Parathyroid adenoma (tissue), 2 donors: ENCODE data around the gene MTUS2.

Experiments used
- H2AFZ ChIP-seq: fragments of 300-600 bp; sonication (generic); one replicate; pipeline ENCODE4 v1.7.0; 2017; ENCODE audit warnings: antibody characterized with exemption, mild to moderate bottlenecking
- H3K27ac ChIP-seq: fragments of 300-600 bp; sonication (generic); one replicate; pipeline ENCODE4 v1.7.0; 2017
- H3K27me3 ChIP-seq: fragments of 300-600 bp; sonication (generic); one replicate; pipeline ENCODE4 v1.7.0; 2017; ENCODE audit warnings: low read length; ENCODE audit not compliant: control insufficient read depth, insufficient read depth
- H3K36me3 ChIP-seq: fragments of 300-600 bp; sonication (generic); one replicate; pipeline ENCODE4 v1.7.0; 2017; ENCODE audit warnings: low read length; ENCODE audit not compliant: control insufficient read depth, insufficient read depth
- H3K4me1 ChIP-seq: fragments of 300-600 bp; sonication (generic); one replicate; pipeline ENCODE4 v1.7.0; 2017; ENCODE audit warnings: control low read depth
- H3K4me2 ChIP-seq: fragments of 300-600 bp; sonication (generic); one replicate; pipeline ENCODE4 v1.7.0; 2017; ENCODE audit warnings: low read length
- H3K4me3 ChIP-seq: fragments of 300-600 bp; sonication (generic); one replicate; pipeline ENCODE4 v1.7.0; 2017; ENCODE audit warnings: low read depth, low read length
- H3K79me2 ChIP-seq: fragments of 300-600 bp; sonication (generic); one replicate; pipeline ENCODE4 v1.7.0; 2017; ENCODE audit warnings: control low read depth
- H3K9ac ChIP-seq: fragments of 300-600 bp; sonication (generic); one replicate; pipeline ENCODE4 v1.7.0; 2017; ENCODE audit warnings: mild to moderate bottlenecking
- H3K9me3 ChIP-seq: fragments of 300-600 bp; sonication (generic); one replicate; pipeline ENCODE4 v1.7.0; 2017; ENCODE audit warnings: low read length; ENCODE audit not compliant: control insufficient read depth
- TF ChIP-seq, protein P1 (sequence below): fragments of 300-600 bp; sonication (generic); IDR thresholded peaks from one replicate; pipeline ENCODE4 v1.7.0; 2017; ENCODE audit warnings: antibody characterized with exemption, mild to moderate bottlenecking
- donor health status: primary hyperparathyroidism.

MTUS2 gene

DNA sequence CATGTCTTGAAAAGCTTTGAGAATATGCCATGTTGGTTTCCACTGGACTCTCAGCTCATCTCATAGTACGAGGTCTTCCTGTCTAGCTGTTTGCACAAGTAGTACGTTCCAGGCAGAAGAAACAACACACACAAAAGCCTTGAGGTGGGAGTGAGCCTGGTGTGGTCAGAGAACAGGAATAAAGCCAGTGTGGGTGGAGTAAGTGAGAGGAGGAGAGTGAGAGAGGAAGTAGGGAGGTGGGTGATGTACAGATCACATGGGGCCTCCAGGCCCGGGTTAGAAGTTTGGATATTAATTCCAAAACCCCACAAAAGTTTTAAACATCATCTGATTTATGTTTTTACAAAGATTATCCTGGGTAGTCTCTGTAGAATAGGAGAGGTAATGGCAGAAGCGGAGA lies 230.6 kb downstream of the MTUS2 start:
- no peaks in the 10 kb centered on the region for H3K27me3 ChIP-seq
- H3K79me2 ChIP-seq: no peaks in the 10 kb centered on the region
- no peaks in the 10 kb centered on the region for H3K9me3 ChIP-seq
- H3K27ac ChIP-seq: no peak overlapping the region
- no peak overlapping the region for H3K4me2 ChIP-seq
- no peaks in the 10 kb centered on the region for H3K36me3 ChIP-seq
- no peaks in the 10 kb centered on the region for H3K4me1 ChIP-seq
- no peak overlapping the region for H3K9ac ChIP-seq
- TF ChIP-seq, protein P1, sequence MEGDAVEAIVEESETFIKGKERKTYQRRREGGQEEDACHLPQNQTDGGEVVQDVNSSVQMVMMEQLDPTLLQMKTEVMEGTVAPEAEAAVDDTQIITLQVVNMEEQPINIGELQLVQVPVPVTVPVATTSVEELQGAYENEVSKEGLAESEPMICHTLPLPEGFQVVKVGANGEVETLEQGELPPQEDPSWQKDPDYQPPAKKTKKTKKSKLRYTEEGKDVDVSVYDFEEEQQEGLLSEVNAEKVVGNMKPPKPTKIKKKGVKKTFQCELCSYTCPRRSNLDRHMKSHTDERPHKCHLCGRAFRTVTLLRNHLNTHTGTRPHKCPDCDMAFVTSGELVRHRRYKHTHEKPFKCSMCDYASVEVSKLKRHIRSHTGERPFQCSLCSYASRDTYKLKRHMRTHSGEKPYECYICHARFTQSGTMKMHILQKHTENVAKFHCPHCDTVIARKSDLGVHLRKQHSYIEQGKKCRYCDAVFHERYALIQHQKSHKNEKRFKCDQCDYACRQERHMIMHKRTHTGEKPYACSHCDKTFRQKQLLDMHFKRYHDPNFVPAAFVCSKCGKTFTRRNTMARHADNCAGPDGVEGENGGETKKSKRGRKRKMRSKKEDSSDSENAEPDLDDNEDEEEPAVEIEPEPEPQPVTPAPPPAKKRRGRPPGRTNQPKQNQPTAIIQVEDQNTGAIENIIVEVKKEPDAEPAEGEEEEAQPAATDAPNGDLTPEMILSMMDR: no peak
- no peak overlapping the region for H3K4me3 ChIP-seq
- H2AFZ ChIP-seq: no peak overlapping the region

- no peaks in the 10 kb centered on the region for H3K4me1 ChIP-seq
- no peaks in the 10 kb centered on the region for H3K79me2 ChIP-seq
- no peaks in the 10 kb centered on the region for H3K27me3 ChIP-seq
- no peak overlapping the region for H3K4me3 ChIP-seq
- TF ChIP-seq, protein P1: no peak
- no peaks in the 10 kb centered on the region for H3K36me3 ChIP-seq
- no peak overlapping the region for H3K27ac ChIP-seq
- no peak overlapping the region for H3K4me2 ChIP-seq
- H3K9me3 ChIP-seq: no peaks in the 10 kb centered on the region
- no peak overlapping the region for H3K9ac ChIP-seq
- H2AFZ ChIP-seq: no peak overlapping the region
Observed at GRCh38 chr13:29059800-29060199, 239.7 kb downstream of the MTUS2 start.

DNA sequence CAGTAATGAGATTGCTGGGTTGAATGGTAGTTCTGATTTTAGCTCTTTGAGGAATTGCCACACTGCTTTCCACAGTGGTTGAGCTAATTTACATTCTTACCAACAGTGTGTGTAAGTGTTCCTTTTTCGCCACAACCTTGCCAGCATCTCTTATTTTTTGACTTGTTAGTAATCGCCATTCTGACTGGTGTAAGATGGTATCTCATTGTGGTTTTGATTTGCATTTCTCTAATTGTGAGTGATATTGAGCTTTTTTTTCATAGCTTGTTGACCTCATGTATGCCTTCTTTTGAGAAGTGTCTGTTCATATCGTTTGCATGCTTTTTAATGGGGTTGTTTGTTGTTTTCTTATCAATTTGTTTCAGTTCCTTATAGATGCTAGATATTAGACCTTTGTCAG lies 245.0 kb downstream of the MTUS2 start:
- H3K4me3 ChIP-seq: no peak overlapping the region
- no peaks in the 10 kb centered on the region for H3K79me2 ChIP-seq
- no peak overlapping the region for H3K4me2 ChIP-seq
- no peaks in the 10 kb centered on the region for H3K27me3 ChIP-seq
- no peak overlapping the region for H3K9ac ChIP-seq
- H2AFZ ChIP-seq: no peak overlapping the region
- H3K4me1 ChIP-seq: no peaks in the 10 kb centered on the region
- TF ChIP-seq, protein P1: no peak
- H3K27ac ChIP-seq: no peak overlapping the region
- no peaks in the 10 kb centered on the region for H3K9me3 ChIP-seq
- no peaks in the 10 kb centered on the region for H3K36me3 ChIP-seq

GRCh38 chr13:29067306-29067945 lies 247.3 kb downstream of the MTUS2 start:
- Histone ChIP-seq H3K4me2 (no peak overlapping the region), H3K27me3 (no peaks in the 10 kb centered on the region), H3K36me3 (no peaks in the 10 kb centered on the region), H3K9ac (no peak overlapping the region), H3K27ac (no peak overlapping the region), H2AFZ (no peak overlapping the region), H3K9me3 (no peaks in the 10 kb centered on the region), H3K4me1 (no peaks in the 10 kb centered on the region), H3K4me3 (no peak overlapping the region), H3K79me2 (no peaks in the 10 kb centered on the region)
- TF ChIP-seq, protein P1: no peak

GRCh38 chr13:29073755-29074154 lies 253.6 kb downstream of the MTUS2 start:
- TF ChIP-seq, protein P1: no peak
- H2AFZ ChIP-seq: no peak overlapping the region
- H3K36me3 ChIP-seq: no peaks in the 10 kb centered on the region
- no peak overlapping the region for H3K9ac ChIP-seq
- H3K4me2 ChIP-seq: no peak overlapping the region
- no peak overlapping the region for H3K4me3 ChIP-seq
- H3K4me1 ChIP-seq: no peaks in the 10 kb centered on the region
- no peaks in the 10 kb centered on the region for H3K27me3 ChIP-seq
- H3K79me2 ChIP-seq: no peaks in the 10 kb centered on the region
- H3K9me3 ChIP-seq: no peaks in the 10 kb centered on the region
- H3K27ac ChIP-seq: no peak overlapping the region
